IgD-negative memory B cell (primary cell): Measurements from ENCODE around the gene LAMP5. TPM values are rescaled to one million over a fixed set of nuclear protein-coding genes. Genes with fewer than 3 reads are reported as not detected.
A peak's percentile ranks its signal among the peaks of the same experiment; 100 is the strongest.

Experiments used
- H3K27ac Mint-ChIP-seq, 3 donors: one replicate each; pipeline ENCODE4 v1.8.0; 2020 to 2022; ENCODE audit warnings: mild to moderate bottlenecking in 3 of 3, mixed read lengths in 3 of 3, moderate library complexity in 1 of 3
- H3K27me3 Mint-ChIP-seq: one replicate; pipeline ENCODE4 v1.8.0; 2021; ENCODE audit warnings: mixed read lengths
- H3K36me3 Mint-ChIP-seq: one replicate; pipeline ENCODE4 v1.8.0; 2020; ENCODE audit warnings: mild to moderate bottlenecking, mixed read lengths
- H3K4me1 Mint-ChIP-seq, 3 donors: one replicate each; pipeline ENCODE4 v1.8.0; 2020 to 2022; ENCODE audit warnings: mixed read lengths in 3 of 3, mild to moderate bottlenecking in 1 of 3
- H3K4me3 Mint-ChIP-seq, 4 donors: one replicate each; pipeline ENCODE4 v1.8.0; 2020 to 2022; ENCODE audit warnings: mild to moderate bottlenecking in 4 of 4, mixed read lengths in 4 of 4, moderate library complexity in 3 of 4
- H3K9me3 Mint-ChIP-seq, 3 donors: one replicate each; pipeline ENCODE4 v1.8.0; 2020 to 2021; ENCODE audit warnings: mixed read lengths in 3 of 3, mild to moderate bottlenecking in 1 of 3
- polyA plus RNA-seq: library from polyadenylated mRNA; unstranded; fragments of 300-500 nt; fragmentation: Illumina TruSeq; gene quantifications from one replicate; pipeline ENCODE4 v1.2.3, GENCODE V29; 2021

LAMP5 gene
- polyA plus RNA-seq, 1 donor from 2014 or later: 1.9 TPM

DNA sequence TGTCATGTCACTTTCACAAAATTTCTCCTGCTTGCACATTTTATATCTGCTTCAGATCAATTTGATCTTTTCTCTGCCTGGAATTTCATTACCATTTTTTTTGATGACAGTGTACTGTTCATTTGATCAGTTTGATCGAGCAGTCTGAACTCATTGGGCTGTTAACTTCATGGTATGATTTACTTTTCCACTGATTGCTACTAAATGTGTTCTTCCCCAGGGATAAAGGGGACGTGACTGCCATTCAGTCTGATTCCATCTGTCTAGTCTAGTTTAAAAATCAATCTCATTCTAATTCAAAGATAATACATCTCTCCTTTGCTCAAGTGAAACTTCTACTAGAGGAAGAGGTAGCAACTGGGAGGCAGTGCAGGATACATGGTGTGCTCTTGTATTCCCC is 21.1 kb downstream of the LAMP5 start:
- Mint-ChIP-seq H3K27ac (no peak overlapping the region), H3K9me3 (peaks cover 0 to 4% (median 1%) of the 10 kb centered on the region in 3 donors), H3K4me1 (no peaks in the 10 kb centered on the region), H3K36me3 (no peaks in the 10 kb centered on the region), H3K27me3 (no peaks in the 10 kb centered on the region), H3K4me3 (no peak overlapping the region)

DNA sequence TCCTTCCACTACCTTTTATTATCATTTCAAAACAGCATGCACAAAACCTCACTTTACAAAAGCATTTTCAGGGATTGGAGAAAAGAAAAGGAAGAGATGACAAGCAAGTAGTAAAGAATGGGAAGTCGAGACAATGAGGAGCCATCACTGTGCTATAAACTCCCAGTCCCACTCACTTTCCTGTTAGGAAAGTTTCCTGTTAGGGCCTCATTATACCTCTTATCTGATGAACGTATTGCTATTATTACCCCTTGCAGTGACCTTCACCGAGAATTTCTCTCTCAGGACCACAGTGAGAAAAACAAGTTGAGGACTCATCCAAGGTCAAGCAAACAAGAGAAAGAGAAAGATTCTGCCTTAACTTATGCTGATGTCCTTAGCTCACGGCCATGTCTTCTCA is 28.8 kb downstream of the LAMP5 start:
- Mint-ChIP-seq H3K9me3 (peaks cover 0 to 3% (median 2%) of the 10 kb centered on the region in 3 donors), H3K27me3 (peaks cover 1% of the 10 kb centered on the region), H3K27ac (peak overlapping the region in 1 of 3 donors; percentile 15), H3K36me3 (no peaks in the 10 kb centered on the region), H3K4me1 (no peaks in the 10 kb centered on the region), H3K4me3 (no peak overlapping the region)

DNA sequence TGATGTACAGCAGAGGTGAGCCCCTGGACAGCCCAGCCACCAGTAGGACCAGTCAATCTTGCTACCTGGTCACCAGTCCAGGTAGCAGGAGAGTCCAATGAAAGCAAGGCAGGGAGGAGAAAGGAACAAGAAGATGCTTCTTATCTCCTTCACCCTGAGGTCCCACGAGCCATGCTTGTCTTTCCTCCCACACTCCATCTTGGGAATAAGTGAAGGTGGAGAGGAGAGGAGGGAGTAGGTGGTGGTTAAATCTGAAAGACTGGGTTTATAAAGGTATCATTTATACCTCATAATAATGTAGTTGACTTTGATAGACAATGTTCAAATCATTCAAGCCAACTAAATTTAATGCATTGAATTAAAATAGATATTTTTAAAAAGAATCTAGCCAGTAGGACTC is 35.9 kb downstream of the LAMP5 start:
- Mint-ChIP-seq H3K9me3 (peaks cover 0 to 7% (median 7%) of the 10 kb centered on the region in 3 donors), H3K4me1 (no peaks in the 10 kb centered on the region), H3K36me3 (no peaks in the 10 kb centered on the region), H3K27me3 (no peaks in the 10 kb centered on the region), H3K4me3 (no peak overlapping the region), H3K27ac (no peak overlapping the region)

DNA sequence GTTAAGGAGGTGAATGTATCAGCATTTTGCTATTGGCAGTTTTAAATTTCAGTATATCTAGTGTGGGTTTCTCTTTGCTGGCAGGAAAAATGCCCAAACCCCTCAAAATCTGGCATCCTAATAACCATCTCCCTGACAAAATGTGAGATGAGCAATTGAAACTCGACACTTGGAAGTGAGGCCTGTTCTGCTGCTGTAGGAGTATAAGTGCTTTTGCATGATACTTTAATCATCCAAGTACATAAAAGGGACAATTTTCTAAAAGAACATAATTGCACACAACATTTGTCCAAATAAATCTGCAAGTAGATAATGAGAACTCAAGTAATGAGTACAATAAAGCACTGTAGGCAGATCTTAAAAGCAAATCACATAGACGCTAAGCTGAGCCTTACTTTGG is 36.5 kb downstream of the LAMP5 start:
- Mint-ChIP-seq H3K27ac (no peak overlapping the region), H3K4me3 (no peak overlapping the region), H3K4me1 (no peaks in the 10 kb centered on the region), H3K36me3 (no peaks in the 10 kb centered on the region), H3K9me3 (peaks cover 0 to 7% (median 7%) of the 10 kb centered on the region in 3 donors), H3K27me3 (no peaks in the 10 kb centered on the region)

DNA sequence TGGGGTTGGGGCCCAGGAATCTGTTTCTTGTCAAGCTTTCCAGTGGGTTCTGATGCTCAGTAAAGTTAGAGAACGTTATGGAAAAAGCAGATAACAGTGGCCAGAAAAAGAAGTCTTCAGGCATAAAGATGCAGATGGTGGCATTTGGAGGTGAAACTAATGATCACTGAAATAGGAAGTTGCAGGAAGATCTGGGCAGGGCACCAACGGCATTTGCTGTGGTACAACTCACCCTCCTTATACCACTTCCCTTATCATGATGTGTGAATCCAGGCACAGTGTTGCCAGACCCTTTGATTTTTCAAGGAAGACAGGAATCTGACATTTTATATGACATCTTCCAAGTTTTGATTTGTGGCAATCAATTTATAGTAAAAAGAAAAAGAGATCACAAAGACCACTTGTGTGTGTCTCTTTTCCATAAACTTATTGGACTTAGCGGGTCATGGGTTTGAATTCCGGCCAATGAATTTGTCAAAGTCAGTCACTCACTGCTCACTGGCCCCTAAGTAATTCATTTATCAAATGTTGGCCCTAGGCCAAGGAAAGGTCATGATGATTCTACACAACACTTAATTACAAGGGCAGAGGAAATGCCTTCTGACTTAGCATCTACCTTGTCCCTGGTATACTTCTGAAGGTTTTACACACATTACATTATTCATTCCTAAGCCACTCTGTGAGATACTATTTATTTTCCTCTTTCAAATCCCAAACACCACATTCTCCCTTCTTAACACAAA is 37.6 kb downstream of the LAMP5 start:
- H3K36me3 Mint-ChIP-seq: no peaks in the 10 kb centered on the region
- H3K27me3 Mint-ChIP-seq: no peaks in the 10 kb centered on the region
- H3K4me1 Mint-ChIP-seq: no peaks in the 10 kb centered on the region
- no peak overlapping the region for H3K4me3 Mint-ChIP-seq
- H3K27ac Mint-ChIP-seq: no peak overlapping the region
- H3K9me3 Mint-ChIP-seq: peaks cover 0 to 7% (median 4%) of the 10 kb centered on the region in 3 donors

DNA sequence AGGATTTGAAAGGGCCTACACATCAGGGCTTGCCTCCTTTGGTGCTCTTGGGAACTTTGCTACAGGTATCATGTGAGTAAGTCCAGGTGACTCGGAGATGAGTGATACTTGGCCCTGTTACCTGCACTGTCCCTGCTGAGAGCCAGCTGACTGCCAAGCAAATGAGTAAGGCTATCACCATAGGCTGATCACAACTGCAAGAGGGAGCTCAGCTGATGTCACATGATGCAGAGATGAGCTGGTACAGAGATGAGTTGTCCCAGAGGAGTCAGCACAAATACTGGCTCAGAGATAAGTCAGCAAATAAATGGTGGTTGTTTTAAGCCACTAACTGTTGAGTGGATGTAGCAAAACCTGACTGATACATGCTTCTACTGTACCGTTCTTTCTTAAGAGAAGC is 41.4 kb downstream of the LAMP5 start:
- H3K9me3 Mint-ChIP-seq: peaks cover 0 to 8% (median 8%) of the 10 kb centered on the region in 3 donors
- no peaks in the 10 kb centered on the region for H3K4me1 Mint-ChIP-seq
- H3K27ac Mint-ChIP-seq: no peak overlapping the region
- no peak overlapping the region for H3K4me3 Mint-ChIP-seq
- H3K36me3 Mint-ChIP-seq: no peaks in the 10 kb centered on the region
- no peaks in the 10 kb centered on the region for H3K27me3 Mint-ChIP-seq

DNA sequence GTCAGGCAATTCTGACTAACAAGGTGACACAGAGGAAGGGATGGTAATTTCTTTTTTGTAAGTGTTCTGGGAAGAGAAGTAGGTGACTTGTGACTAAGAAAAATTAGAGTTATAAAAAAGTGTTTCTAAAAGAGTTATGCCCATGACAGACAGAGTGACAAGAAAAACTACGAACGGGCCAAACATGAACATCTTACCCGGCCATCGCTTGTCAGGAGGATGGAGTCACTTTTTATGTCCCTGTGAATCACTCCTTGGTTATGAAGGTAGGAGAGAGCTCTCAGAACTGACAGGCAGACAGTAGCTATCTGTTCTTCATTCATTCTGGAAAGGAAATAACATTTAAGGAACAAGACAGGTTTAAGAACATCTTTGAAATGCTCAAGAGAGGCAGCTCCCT is 43.0 kb downstream of the LAMP5 start:
- no peak overlapping the region for H3K4me3 Mint-ChIP-seq
- no peaks in the 10 kb centered on the region for H3K4me1 Mint-ChIP-seq
- H3K9me3 Mint-ChIP-seq: peaks cover 0 to 8% (median 8%) of the 10 kb centered on the region in 3 donors
- no peak overlapping the region for H3K27ac Mint-ChIP-seq
- H3K36me3 Mint-ChIP-seq: no peaks in the 10 kb centered on the region
- H3K27me3 Mint-ChIP-seq: no peaks in the 10 kb centered on the region

DNA sequence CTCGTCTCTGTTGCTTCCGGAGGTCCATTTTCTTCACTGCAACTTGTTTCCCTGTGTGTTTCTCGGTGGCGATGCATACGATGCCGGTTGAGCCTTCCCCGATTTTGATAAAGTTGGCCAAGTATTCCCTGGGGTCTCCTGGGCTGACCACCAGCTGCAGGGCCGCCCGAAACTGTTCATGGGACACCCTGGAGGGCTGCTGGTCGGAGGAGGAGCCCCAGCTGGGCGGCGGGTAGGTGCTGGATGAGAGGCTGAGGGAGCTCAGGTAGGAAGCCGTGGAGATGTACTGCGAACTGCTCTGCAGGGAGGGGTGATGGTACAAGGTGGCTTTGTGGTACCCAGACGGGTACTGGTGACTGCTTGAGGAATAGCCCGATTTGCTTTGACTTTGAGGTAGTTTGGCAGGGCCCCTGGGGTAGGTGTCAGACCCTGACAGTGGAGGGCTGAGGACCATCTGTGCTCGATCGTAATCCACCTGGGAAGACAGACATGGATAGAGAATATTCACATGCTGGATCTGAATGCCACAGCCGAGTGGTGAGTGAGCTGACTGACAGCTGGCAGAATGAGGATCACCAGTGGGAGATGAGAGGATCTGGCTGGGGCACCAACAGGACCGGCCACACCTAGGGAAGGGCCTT is 51.6 kb downstream of the LAMP5 start:
- Mint-ChIP-seq H3K36me3 (no peaks in the 10 kb centered on the region), H3K9me3 (peaks cover 0 to 5% (median 3%) of the 10 kb centered on the region in 3 donors), H3K4me3 (no peak overlapping the region), H3K27me3 (peaks cover 4% of the 10 kb centered on the region), H3K4me1 (no peaks in the 10 kb centered on the region), H3K27ac (no peak overlapping the region)

DNA sequence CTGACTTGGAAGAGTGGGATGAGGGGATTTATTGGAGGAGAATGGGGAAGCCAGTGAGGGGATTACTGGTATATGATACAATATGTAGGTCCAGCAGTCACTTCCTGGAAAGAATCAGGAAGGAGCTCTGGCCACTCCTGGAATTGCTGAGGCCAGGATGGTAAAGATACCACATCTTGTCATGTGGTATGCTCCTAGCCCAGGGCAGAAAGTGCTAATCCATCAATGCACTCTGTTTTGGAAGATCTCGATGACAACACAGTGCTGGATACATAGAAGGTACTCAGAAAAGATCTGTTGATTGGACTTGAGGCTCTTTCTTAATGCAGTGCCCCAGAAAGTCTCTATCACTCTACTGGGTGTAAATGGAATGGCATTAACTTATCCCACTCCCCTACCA is 52.6 kb downstream of the LAMP5 start:
- Mint-ChIP-seq H3K4me1 (no peaks in the 10 kb centered on the region), H3K36me3 (no peaks in the 10 kb centered on the region), H3K9me3 (peaks cover 0 to 5% (median 3%) of the 10 kb centered on the region in 3 donors), H3K27ac (no peak overlapping the region), H3K27me3 (peaks cover 4% of the 10 kb centered on the region), H3K4me3 (no peak overlapping the region)

DNA sequence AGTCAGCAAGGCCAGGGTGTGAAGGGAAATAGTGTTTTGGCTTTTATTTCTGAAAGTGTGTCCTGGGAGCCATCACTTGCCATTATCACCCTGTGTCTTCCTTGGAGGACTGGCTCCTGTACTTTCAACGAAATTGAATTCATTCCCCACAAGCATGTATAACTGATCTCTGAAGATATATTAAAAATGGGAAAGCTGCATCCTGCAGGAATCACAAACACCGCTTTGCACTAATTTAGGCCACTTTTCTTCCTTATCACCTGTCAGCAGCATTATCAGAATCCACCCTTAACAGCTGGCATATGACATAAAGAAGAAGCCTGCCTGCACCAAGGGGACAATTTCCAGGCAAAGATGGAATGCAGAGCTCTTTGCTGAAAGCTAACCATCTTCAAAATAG is 56.2 kb downstream of the LAMP5 start:
- H3K36me3 Mint-ChIP-seq: no peaks in the 10 kb centered on the region

DNA sequence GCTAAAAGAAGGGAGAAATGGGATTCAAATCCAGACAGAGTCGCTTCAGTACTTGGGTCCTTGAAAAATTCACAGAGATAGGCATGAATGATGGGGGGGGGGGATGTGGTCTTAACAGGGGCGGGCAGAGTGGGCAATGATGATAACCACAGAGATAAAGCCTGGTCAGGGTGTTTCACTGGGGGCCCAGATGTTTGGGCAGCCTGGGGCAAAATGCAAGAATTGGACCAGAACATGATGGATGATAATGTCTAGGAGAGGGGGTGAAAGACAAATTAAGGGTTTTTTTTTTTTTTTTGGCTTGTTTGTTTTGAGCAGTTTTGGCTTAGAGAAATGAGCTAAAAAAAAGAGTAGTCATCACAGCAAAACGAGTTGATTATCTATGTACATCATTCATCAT is 57.4 kb downstream of the LAMP5 start:
- H3K4me1 Mint-ChIP-seq: peaks cover 0 to 1% (median 0%) of the 10 kb centered on the region in 3 donors
- H3K36me3 Mint-ChIP-seq: no peaks in the 10 kb centered on the region
- peaks cover 3 to 5% (median 5%) of the 10 kb centered on the region in 3 donors for H3K9me3 Mint-ChIP-seq
- no peak overlapping the region for H3K4me3 Mint-ChIP-seq
- peaks cover 5% of the 10 kb centered on the region for H3K27me3 Mint-ChIP-seq
- no peak overlapping the region for H3K27ac Mint-ChIP-seq

More for the DNA sequence above, 56.2 kb downstream of the LAMP5 start:
- peaks cover 0 to 1% (median 0%) of the 10 kb centered on the region in 3 donors for H3K4me1 Mint-ChIP-seq
- peaks cover 5% of the 10 kb centered on the region for H3K27me3 Mint-ChIP-seq
- H3K4me3 Mint-ChIP-seq: no peak overlapping the region
- no peak overlapping the region for H3K27ac Mint-ChIP-seq
- H3K9me3 Mint-ChIP-seq: peaks cover 3 to 5% (median 5%) of the 10 kb centered on the region in 3 donors

DNA sequence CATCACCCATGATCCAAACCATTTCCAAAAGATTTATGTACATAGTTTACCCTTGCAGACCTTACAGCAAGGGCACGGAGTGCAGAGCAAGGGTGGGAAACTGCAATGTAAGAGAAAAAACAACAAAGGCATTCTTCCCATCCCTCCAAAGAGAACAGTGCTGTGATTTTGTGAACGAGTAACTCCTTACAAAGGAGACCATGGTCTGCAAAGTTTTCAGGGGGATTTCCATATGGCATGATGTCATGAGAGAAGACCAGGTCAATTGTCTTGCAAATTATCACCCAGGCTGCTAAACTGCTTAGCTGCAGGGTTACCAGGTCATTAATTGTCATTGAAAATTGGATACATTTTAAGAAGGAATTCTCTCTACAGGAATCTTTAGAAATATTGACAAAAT is 58.3 kb downstream of the LAMP5 start:
- Mint-ChIP-seq H3K36me3 (no peaks in the 10 kb centered on the region), H3K27ac (no peak overlapping the region), H3K9me3 (peaks cover 3 to 5% (median 5%) of the 10 kb centered on the region in 3 donors), H3K27me3 (peaks cover 4% of the 10 kb centered on the region), H3K4me1 (peaks cover 0 to 1% (median 0%) of the 10 kb centered on the region in 3 donors), H3K4me3 (no peak overlapping the region)

DNA sequence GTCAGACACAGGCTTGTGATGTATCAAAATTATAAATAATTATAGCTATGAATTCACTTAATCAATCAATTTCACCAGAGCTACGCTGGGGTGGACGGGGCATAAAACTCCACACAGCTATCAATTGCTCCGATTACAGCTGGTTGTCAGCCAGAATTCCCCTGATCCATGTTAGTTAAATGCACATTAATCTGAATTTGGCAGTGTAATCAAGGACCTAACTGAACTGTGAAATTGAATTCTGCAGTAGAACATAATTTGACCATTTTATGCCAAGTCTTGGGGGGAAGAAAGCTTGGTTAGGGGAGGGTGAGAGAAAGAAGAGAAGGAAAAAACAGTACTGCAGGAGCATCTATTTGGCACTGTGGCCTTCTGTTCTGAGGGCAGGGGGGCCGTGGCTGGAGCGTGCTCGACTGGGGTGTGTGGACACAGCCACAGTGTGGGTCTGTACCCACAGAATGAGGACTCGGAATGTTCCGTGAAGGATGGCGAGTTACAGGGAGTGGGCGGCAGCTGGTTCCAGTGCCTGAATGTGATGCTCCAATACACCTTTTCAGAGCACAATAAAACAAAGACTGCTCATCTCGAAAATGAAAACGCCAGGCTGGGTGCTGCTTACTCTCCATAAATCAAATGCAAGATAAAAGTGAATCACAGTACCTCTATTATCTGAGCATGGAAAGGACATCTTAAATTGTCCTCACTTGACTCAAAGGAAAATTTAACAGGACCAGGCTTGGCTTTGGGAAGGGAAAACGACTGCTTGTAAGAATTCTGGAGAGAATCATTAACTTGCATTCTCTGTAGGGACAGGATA is 59.2 kb downstream of the LAMP5 start:
- Mint-ChIP-seq H3K9me3 (peaks cover 3 to 5% (median 5%) of the 10 kb centered on the region in 3 donors), H3K36me3 (no peaks in the 10 kb centered on the region), H3K27me3 (peaks cover 3% of the 10 kb centered on the region), H3K4me1 (peaks cover 0 to 1% (median 0%) of the 10 kb centered on the region in 3 donors), H3K27ac (no peak overlapping the region), H3K4me3 (no peak overlapping the region)

DNA sequence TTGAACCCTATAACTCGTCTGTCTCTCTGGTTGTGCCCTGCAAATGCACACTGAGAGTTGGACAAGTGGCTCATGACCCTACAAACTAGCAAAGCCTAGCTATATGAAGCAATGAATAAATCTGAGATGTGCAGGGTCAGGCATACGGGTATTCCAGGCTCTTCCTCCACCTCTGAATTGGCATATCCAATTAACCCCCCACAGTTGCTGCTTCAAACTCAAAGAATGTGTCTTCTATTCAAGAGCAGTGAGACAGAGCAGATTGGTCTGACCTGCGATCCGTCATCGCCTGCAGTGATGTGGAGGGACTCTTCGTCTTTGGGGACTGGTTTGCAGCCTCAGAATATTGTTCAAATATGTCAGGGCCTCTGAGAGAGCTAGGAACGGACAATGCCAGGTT is 59.8 kb downstream of the LAMP5 start:
- Mint-ChIP-seq H3K36me3 (no peaks in the 10 kb centered on the region), H3K9me3 (peaks cover 2 to 5% (median 2%) of the 10 kb centered on the region in 3 donors), H3K27me3 (peaks cover 3% of the 10 kb centered on the region), H3K4me3 (no peak overlapping the region), H3K4me1 (peaks cover 0 to 1% (median 0%) of the 10 kb centered on the region in 3 donors), H3K27ac (no peak overlapping the region)

DNA sequence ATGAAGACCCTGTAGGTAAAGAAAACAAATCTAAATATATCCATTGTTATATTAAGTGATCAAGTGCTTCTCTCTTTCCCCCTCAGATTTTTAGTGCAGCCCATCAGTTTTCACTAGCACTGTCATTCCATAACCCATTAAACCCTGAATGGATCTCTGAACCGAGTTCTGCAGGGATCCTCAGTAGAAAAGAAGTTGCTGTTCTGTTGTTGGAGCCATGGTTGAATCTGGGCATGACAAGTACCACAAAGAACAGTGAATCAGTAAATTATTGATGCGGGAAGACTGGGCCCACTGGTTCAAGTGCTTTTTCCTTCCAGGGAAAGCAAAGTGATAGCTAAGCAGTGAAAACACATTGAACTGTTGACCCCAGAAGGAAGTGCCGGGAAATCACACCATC is 60.4 kb downstream of the LAMP5 start:
- Mint-ChIP-seq H3K27ac (no peak overlapping the region), H3K36me3 (no peaks in the 10 kb centered on the region), H3K27me3 (peaks cover 3% of the 10 kb centered on the region), H3K9me3 (peaks cover 0 to 5% (median 0%) of the 10 kb centered on the region in 3 donors), H3K4me1 (peaks cover 0 to 1% (median 0%) of the 10 kb centered on the region in 3 donors), H3K4me3 (no peak overlapping the region)
